IPS-15b (cell line): Measurements from ENCODE around the gene RNF213.
A peak's percentile ranks its signal among the peaks of the same experiment; 100 is the strongest.

Experiments used
- H3K27me3 ChIP-seq: one replicate; pipeline ENCODE4 v1.6.1; 2013; ENCODE audit warnings: low read length; ENCODE audit not compliant: control insufficient read depth, insufficient read depth
- H3K36me3 ChIP-seq: one replicate; pipeline ENCODE4 v1.6.1; 2013; ENCODE audit warnings: low read length; ENCODE audit not compliant: control insufficient read depth, insufficient read depth
- H3K4me1 ChIP-seq: one replicate; pipeline ENCODE4 v1.6.1; 2013; ENCODE audit warnings: mild to moderate bottlenecking, low read length; ENCODE audit not compliant: control insufficient read depth, insufficient read depth
- H3K4me3 ChIP-seq: one replicate; pipeline ENCODE4 v1.5.1; 2013; ENCODE audit warnings: low read depth, low read length
- H3K9ac ChIP-seq: one replicate; pipeline ENCODE4 v1.6.1; 2013; ENCODE audit warnings: low read depth, mild to moderate bottlenecking, low read length
- H3K9me3 ChIP-seq: one replicate; pipeline ENCODE4 v1.6.1; 2013; ENCODE audit warnings: mild to moderate bottlenecking, low read length; ENCODE audit not compliant: control insufficient read depth, insufficient read depth

The RNF213 gene

DNA sequence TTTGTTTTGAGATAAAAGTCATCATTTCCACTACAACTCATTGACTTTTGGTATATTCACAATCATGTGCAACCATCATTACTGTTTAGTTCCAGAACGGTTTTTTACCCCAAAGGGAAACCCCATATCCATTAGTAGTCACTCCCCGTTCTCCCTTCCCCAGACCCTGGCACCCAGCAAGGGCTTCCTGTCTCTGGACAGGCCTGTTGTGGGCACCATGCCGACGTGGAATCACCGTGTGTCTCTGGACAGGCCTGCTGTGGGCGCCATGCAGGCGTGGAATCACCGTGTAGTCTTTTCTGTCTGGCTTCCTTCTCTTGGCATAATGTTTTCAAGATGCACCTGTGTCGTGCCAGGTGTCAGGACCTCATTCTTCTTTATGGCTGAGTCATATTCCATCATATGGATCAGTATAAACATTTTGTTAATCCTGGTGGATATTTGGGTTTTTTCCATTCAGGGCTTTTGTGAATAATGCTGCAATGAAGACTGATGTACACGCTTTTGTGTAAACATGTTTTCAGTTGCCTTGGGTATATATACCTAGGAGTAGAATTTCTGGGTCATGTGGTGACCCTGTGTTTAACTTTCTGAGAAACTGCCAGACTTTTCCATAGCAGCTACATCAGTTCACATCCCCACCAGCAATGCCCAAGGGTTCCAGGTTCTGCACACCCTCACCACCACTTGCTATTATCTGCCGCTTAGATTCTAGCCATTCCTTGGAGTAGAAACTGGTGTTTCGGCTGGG lies 173.4 kb downstream of the RNF213 start:
- no peaks in the 10 kb centered on the region for H3K36me3 ChIP-seq
- H3K9ac ChIP-seq, result no peak overlapping the region
- H3K27me3 ChIP-seq, result no peaks in the 10 kb centered on the region
- H3K4me3 ChIP-seq, result no peak overlapping the region
- no peaks in the 10 kb centered on the region for H3K4me1 ChIP-seq
- no peaks in the 10 kb centered on the region for H3K9me3 ChIP-seq

DNA sequence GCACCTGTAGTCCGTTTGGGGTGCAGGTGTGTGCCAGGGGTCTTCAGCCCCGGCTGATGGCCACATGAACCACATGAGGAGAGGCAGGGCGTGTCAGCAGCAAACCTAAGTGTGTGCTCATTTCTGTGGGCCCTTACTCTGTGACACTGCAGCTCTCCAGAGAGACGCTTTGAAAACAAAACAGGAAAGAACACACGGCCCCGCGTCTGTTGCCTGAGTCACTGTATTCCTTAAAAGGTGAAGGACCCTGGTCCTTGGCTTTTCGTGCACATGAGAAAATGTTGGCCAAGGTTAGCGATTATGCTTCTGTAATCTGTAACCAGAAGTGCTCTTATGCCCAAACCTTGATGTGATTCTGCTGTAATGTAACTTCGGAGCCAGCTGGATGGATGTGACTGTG lies 176.9 kb downstream of the RNF213 start:
- Histone ChIP-seq H3K27me3 (peaks cover 2% of the 10 kb centered on the region), H3K4me3 (no peak overlapping the region), H3K4me1 (no peaks in the 10 kb centered on the region), H3K9me3 (no peaks in the 10 kb centered on the region), H3K9ac (no peak overlapping the region), H3K36me3 (no peaks in the 10 kb centered on the region)

DNA sequence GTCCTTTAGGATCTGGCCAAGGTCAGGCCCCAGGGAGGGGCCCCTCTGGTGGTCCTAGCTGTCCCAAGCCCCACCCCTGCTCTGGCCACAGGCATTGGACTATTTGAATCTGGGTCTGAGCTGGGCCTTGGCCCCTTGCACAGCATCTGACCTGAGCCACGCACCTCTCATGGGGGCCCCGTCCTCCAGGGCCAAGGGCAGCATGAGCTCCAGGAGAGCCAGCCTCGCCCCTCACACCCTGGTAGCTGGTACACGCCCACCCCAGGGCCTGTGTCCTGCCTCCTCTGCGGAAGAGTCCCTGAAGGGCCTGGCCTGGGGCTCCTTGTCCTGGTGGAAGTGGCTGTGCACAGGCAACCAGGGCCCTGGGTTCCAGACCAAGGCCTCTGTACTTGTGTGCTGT lies 178.2 kb downstream of the RNF213 start:
- Histone ChIP-seq H3K36me3 (no peaks in the 10 kb centered on the region), H3K9me3 (no peaks in the 10 kb centered on the region), H3K27me3 (peaks cover 2% of the 10 kb centered on the region)

GRCh38 chr17:80439499-80439898 lies 178.8 kb downstream of the RNF213 start:
- Histone ChIP-seq H3K27me3 (peaks cover 2% of the 10 kb centered on the region), H3K9me3 (no peaks in the 10 kb centered on the region), H3K4me1 (no peaks in the 10 kb centered on the region), H3K9ac (no peak overlapping the region), H3K4me3 (no peak overlapping the region), H3K36me3 (no peaks in the 10 kb centered on the region)

More for the DNA sequence above, 178.2 kb downstream of the RNF213 start:
- Histone ChIP-seq H3K9ac (no peak overlapping the region), H3K4me1 (no peaks in the 10 kb centered on the region), H3K4me3 (no peak overlapping the region)

DNA sequence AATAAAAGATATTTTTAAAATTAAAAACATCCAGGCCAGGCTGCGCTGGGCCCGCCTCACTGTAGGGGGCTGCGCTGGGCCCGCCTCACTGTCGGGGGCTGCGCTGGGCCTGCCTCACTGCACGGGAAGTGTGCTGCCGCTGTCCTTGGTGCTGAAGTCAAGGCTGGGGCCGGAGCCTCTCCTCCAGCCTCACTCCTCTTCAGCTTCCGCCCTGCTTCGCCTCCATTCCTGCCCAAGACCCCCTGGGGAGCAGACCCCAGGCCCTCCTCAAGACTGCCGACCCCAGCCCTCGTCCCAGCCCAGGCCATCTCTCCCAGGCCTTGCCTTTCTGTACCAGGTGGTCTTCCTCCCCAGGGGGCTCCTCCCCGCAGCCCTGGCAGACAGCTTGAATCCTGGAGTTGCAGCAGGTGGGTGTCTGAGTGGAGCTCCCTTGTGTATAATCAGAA lies 180.5 kb downstream of the RNF213 start:
- Histone ChIP-seq H3K4me1 (no peaks in the 10 kb centered on the region), H3K4me3 (no peak overlapping the region), H3K36me3 (no peaks in the 10 kb centered on the region), H3K9ac (no peak overlapping the region), H3K9me3 (no peaks in the 10 kb centered on the region), H3K27me3 (peaks cover 2% of the 10 kb centered on the region)

DNA sequence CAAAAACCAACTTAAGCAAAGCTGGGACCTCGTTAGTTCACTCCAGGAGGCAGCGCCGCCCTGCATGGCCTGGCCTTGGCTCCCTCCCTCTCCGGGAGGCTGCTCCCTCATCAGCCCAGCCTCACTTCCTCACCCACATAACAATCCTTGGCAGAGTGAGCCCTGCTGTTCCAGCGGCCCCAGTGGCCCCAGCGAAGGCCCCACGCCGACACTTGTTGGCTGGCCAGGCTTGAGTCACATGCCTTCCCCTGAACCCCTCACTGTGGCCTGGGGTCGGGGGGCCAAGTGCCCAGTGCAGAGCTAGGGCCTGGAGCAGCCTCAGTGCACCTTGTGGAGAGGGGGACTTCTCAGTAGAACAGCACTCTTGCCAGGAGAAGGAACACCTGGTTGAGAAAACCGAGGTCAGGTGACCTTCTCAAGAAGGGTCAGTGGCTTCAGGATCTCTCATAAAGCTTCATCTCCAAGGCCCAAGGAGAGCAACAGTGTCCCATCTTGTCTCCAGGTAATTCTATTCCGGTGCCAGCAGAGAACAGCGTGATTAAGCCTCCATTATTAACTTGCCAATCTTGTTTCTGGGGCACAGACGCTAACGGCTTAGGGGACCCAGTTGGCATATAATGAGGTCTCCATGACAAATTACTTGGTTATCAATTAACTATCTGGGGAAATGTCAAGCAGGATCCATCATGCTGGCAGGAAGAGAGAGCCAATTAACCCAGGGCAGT lies 181.1 kb downstream of the RNF213 start:
- Histone ChIP-seq H3K4me3 (no peak overlapping the region), H3K27me3 (peaks cover 2% of the 10 kb centered on the region), H3K36me3 (no peaks in the 10 kb centered on the region), H3K9ac (no peak overlapping the region), H3K4me1 (no peaks in the 10 kb centered on the region), H3K9me3 (no peaks in the 10 kb centered on the region)

DNA sequence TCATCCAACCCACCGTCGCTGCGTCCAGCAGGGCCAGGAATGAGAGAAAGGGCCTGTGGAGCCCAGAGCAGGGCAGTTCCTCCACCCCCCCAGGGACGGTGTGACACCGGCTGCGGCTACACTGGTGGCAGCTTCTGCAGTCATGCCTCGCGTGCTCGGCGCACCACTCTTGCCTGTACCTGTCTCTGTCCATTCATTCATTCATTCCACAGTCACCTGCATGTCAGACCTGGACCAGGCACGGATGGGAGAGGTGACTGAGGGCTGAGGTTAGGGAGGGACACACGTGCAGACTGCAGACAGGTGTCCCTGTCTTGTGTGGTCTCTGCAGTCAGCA lies 181.6 kb downstream of the RNF213 start:
- H3K4me3 ChIP-seq, result no peak overlapping the region

GRCh38 chr17:80442764-80443163 lies 182.1 kb downstream of the RNF213 start:
- H3K4me3 ChIP-seq, result no peak overlapping the region
- no peak overlapping the region for H3K9ac ChIP-seq
- no peaks in the 10 kb centered on the region for H3K9me3 ChIP-seq
- no peaks in the 10 kb centered on the region for H3K4me1 ChIP-seq
- no peaks in the 10 kb centered on the region for H3K36me3 ChIP-seq
- H3K27me3 ChIP-seq, result peaks cover 2% of the 10 kb centered on the region

More for the DNA sequence above, 181.6 kb downstream of the RNF213 start:
- no peaks in the 10 kb centered on the region for H3K36me3 ChIP-seq
- H3K27me3 ChIP-seq, result peaks cover 2% of the 10 kb centered on the region
- no peaks in the 10 kb centered on the region for H3K9me3 ChIP-seq
- H3K4me1 ChIP-seq, result no peaks in the 10 kb centered on the region
- H3K9ac ChIP-seq, result no peak overlapping the region

- H3K27me3 ChIP-seq, result peaks cover 2% of the 10 kb centered on the region
- no peak overlapping the region for H3K9ac ChIP-seq
- H3K9me3 ChIP-seq, result no peaks in the 10 kb centered on the region
- H3K4me3 ChIP-seq, result no peak overlapping the region
- no peaks in the 10 kb centered on the region for H3K4me1 ChIP-seq
- H3K36me3 ChIP-seq, result no peaks in the 10 kb centered on the region
Measured at GRCh38 chr17:80443498-80443897, 182.8 kb downstream of the RNF213 start.

- Histone ChIP-seq H3K9ac (no peak overlapping the region), H3K4me1 (no peaks in the 10 kb centered on the region), H3K4me3 (peak overlapping the region; percentile 18), H3K9me3 (no peaks in the 10 kb centered on the region), H3K36me3 (no peaks in the 10 kb centered on the region), H3K27me3 (peaks cover 2% of the 10 kb centered on the region)
Measured at GRCh38 chr17:80443916-80444643, 183.4 kb downstream of the RNF213 start.

- Histone ChIP-seq H3K9me3 (no peaks in the 10 kb centered on the region), H3K9ac (no peak overlapping the region), H3K4me1 (no peaks in the 10 kb centered on the region), H3K36me3 (no peaks in the 10 kb centered on the region), H3K27me3 (peaks cover 2% of the 10 kb centered on the region), H3K4me3 (no peak overlapping the region)
Measured at GRCh38 chr17:80444644-80444979, 184.0 kb downstream of the RNF213 start.
